Heart left ventricle (tissue), 16 donors: ENCODE measurements around the gene CTNNB1. TPM values are rescaled to one million over a fixed set of nuclear protein-coding genes. Genes with fewer than 3 reads are reported as not detected.

Experiments
- ATAC-seq, 4 donors: fragments of 200-7000 bp; cut with Tn5 transposase; one replicate each; pipeline ENCODE4 v1.9.1; 2020 to 2022; ENCODE audit warnings: moderate library complexity in 4 of 4, mild to moderate bottlenecking in 3 of 4, moderate number of reproducible peaks in 1 of 4
- DNase-seq, 5 donors: peaks; one replicate each; pipeline ENCODE4 v3.0.0-alpha.2; 2020
- H3K27ac ChIP-seq, 12 donors: fragments of 200-600 bp; sonication (generic) in 4 of 12; one replicate each; pipeline versions ENCODE4 v1.5.0 to v1.8.0; 2016 to 2022; ENCODE audit warnings: mild to moderate bottlenecking in 2 of 12
- H3K27me3 ChIP-seq, 9 donors: fragments of 200-600 bp; sonication (generic) in 2 of 9; one replicate each; pipeline versions ENCODE4 v1.5.1 to v1.8.0; 2016 to 2022; ENCODE audit warnings: mild to moderate bottlenecking in 3 of 9
- H3K36me3 ChIP-seq, 9 donors: fragments of 200-600 bp; sonication (generic) in 2 of 9; one replicate each; pipeline versions ENCODE4 v1.5.0 to v1.8.0; 2018 to 2022; ENCODE audit warnings: mild to moderate bottlenecking in 2 of 9
- H3K4me1 ChIP-seq, 12 donors: fragments of 200-600 bp; sonication (generic) in 4 of 12; one replicate each; pipeline versions ENCODE4 v1.5.0 to v1.8.0; 2016 to 2022; ENCODE audit warnings: mild to moderate bottlenecking in 3 of 12
- H3K4me3 ChIP-seq, 12 donors: fragments of 200-600 bp; sonication (generic) in 4 of 12; one replicate each; pipeline versions ENCODE4 v1.5.0 to v1.8.0; 2017 to 2022; ENCODE audit warnings: mild to moderate bottlenecking in 9 of 12, moderate library complexity in 4 of 12
- H3K9me3 ChIP-seq, 12 donors: fragments of 200-600 bp; sonication (generic) in 4 of 12; one replicate each; pipeline versions ENCODE4 v1.5.0 to v1.8.0; 2016 to 2022; ENCODE audit warnings: mild to moderate bottlenecking in 1 of 12
- POLR2A ChIP-seq, 2 donors: fragments of 450-650 bp; IDR thresholded peaks; one replicate each; pipeline ENCODE4 v1.6.1; 2017; ENCODE audit warnings: antibody characterized with exemption in 2 of 2, mild to moderate bottlenecking in 2 of 2, moderate library complexity in 2 of 2
- WGBS, 4 donors: extraction: QIAGEN DNeasy Blood & Tissue Kit in 2 of 4; methylation state at CpG; one replicate each; pipeline versions ENCODE4 v1.1.5 to v1.1.7; 2013 to 2018; 5-methylcytosine and 5-hydroxymethylcytosine counted together
- intact Hi-C, 10 donors: fragments of 100-400 bp; cut with DNase I; formaldehyde crosslinking; loops; one replicate each; pipeline versions ENCODE4 v1.11.1 to v1.14.2; 2022
- polyA plus RNA-seq, 2 donors: library from polyadenylated mRNA; stranded (reverse); fragments of 200-250 nt; gene quantifications; one replicate each; pipeline ENCODE4 v1.2.3, GENCODE V29; 2013
- total RNA-seq, 9 donors: library from RNA; depleted of rRNA in 2 of 9; stranded (reverse); fragments of >200 nt in 2 of 9; fragmentation: NEBNext Ultra II Directional in 3 of 9; extraction: Animal tissue kit (Norgen Biotek cat#: 25700) in 3 of 9; gene quantifications; one replicate each; pipeline versions ENCODE4 v1.1.0 to v1.2.4, GENCODE V29; 2016 to 2023
- TF ChIP-seq, protein P1 (sequence below), 12 donors: fragments of 200-600 bp; sonication (generic) in 4 of 12; IDR thresholded peaks; one replicate each; pipeline versions ENCODE4 v1.5.0 to v1.8.0; 2018 to 2022; ENCODE audit warnings: antibody characterized with exemption in 12 of 12, mild to moderate bottlenecking in 5 of 12
- donor health status: ischemic (EF 13 %, LVEDD 7.1; RV severe dilation, severe dysfunction).
- donor health status: healthy with polysubstance abuse.
- donor health status: DM: no; HTN: yes; CAD: no.
- donor health status: DM: no; HTN: no; CAD: no.
- donor health status: ischemic (EF 25% LVEDD 6.9; RV normal size, moderate dysfunction).
- donor health status: ischemic (EF 25% LVEDD 5.7; RV mildly dilated, moderate dysfunction).
- donor health status: healthy.
- donor health status: DM: yes; HTN: yes; CAD: no.
- donor health status: ischemic (EF 35%, LVEDD 5.7; RV mildly dilated, moderate dysfunction).
- donor health status: nonischemic (EF 11% LVEDD 7.7; RV severe dilation, severe dysfunction).
- donor health status: DM: yes; HTN: yes; CAD: no.
- donor health status: PGD.
- donor health status: ischemic (EF 29% LVEDD 5.4; RV normal size, mild dysfunction).
- donor health status: nonischemic (EF 23%, LVEDD 6.1; RV moderate dilation, normal function).

The CTNNB1 gene
- total and polyA plus RNA-seq, 11 donors, result 25.6 to 301 (median 208) TPM

DNA sequence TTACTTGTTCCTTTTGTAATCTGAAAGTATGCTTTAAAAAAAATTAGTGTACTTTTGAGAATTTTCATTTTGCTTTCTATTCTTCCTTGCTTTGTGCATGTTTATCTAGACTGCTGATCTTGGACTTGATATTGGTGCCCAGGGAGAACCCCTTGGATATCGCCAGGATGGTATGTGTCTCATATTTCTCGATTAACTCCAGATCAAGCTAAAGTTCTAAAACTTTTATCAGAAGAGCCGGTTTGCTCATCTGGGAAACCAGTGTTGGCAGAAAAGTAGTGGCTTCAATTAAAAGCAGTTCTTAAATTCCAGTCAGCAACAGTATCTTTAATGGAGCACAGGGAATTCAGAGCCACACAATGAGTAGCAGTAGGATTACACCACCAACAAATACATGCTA is 38.6 kb downstream of the CTNNB1 start:
- TF ChIP-seq, protein P1, sequence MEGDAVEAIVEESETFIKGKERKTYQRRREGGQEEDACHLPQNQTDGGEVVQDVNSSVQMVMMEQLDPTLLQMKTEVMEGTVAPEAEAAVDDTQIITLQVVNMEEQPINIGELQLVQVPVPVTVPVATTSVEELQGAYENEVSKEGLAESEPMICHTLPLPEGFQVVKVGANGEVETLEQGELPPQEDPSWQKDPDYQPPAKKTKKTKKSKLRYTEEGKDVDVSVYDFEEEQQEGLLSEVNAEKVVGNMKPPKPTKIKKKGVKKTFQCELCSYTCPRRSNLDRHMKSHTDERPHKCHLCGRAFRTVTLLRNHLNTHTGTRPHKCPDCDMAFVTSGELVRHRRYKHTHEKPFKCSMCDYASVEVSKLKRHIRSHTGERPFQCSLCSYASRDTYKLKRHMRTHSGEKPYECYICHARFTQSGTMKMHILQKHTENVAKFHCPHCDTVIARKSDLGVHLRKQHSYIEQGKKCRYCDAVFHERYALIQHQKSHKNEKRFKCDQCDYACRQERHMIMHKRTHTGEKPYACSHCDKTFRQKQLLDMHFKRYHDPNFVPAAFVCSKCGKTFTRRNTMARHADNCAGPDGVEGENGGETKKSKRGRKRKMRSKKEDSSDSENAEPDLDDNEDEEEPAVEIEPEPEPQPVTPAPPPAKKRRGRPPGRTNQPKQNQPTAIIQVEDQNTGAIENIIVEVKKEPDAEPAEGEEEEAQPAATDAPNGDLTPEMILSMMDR (IDR thresholded peaks at IDR 0.05), result no peak
- no peak for TF ChIP-seq POLR2A (IDR thresholded peaks at IDR 0.05)
- ATAC-seq, result no peak
- Histone ChIP-seq H3K36me3 (peaks cover 3 to 99% (median 95%) of the 10 kb centered on the region in 9 donors), H3K27me3 (no peaks in the 10 kb centered on the region), H3K27ac (no peak overlapping the region), H3K9me3 (no peaks in the 10 kb centered on the region), H3K4me1 (peaks cover 0 to 15% (median 0%) of the 10 kb centered on the region in 12 donors), H3K4me3 (no peak overlapping the region)
- intact Hi-C loops, result no loop called here
- no peak for DNase-seq
- WGBS, 4 donors, result 79 to 84% (median 81%) methylated on average over 3 of the region's 3 CpGs

DNA sequence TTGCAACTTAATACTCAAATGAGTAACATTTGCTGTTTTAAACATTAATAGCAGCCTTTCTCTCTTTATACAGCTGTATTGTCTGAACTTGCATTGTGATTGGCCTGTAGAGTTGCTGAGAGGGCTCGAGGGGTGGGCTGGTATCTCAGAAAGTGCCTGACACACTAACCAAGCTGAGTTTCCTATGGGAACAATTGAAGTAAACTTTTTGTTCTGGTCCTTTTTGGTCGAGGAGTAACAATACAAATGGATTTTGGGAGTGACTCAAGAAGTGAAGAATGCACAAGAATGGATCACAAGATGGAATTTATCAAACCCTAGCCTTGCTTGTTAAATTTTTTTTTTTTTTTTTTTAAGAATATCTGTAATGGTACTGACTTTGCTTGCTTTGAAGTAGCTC is 40.3 kb downstream of the CTNNB1 start:
- no peak overlapping the region for H3K4me3 ChIP-seq
- intact Hi-C loops, result no loop called here
- no peak overlapping the region for H3K27ac ChIP-seq

DNA sequence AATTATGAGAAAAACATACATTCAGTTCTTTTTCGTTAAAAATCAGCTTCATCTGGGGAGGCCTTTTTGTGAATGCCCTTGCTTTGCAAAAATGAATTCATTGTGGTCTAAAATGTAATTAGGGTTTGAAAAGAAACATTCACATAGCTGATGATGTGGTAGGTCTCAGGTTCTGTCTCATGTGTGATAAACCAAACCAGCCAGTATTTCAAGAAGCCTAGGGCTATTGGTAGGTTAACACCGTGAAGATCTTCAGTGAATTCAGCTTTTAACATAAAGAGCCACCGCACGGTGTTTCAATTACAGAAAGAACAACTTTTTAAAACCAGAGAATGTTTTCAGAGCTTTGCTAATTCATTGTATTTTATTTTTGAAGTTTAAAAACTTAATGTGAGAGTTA is 41.9 kb downstream of the CTNNB1 start:
- Histone ChIP-seq H3K27me3 (no peaks in the 10 kb centered on the region), H3K36me3 (peaks cover 0 to 82% (median 63%) of the 10 kb centered on the region in 9 donors), H3K9me3 (no peaks in the 10 kb centered on the region), H3K4me1 (peaks cover 0 to 22% (median 3%) of the 10 kb centered on the region in 12 donors), H3K4me3 (no peak overlapping the region), H3K27ac (no peak overlapping the region)
- intact Hi-C loops, result no loop called here
- DNase-seq (no peak), ATAC-seq (no peak)
- 91 to 95% (median 94%) methylated on average over 4 of the region's 4 CpGs for WGBS, 4 donors
- TF ChIP-seq, protein P1 (IDR thresholded peaks at IDR 0.05), result no peak
- TF ChIP-seq POLR2A (IDR thresholded peaks at IDR 0.05), result no peak

More for the DNA sequence above, 40.3 kb downstream of the CTNNB1 start:
- DNase-seq, result no peak
- Histone ChIP-seq H3K4me1 (peaks cover 0 to 18% (median 1%) of the 10 kb centered on the region in 12 donors), H3K36me3 (peaks cover 0 to 92% (median 78%) of the 10 kb centered on the region in 9 donors), H3K9me3 (no peaks in the 10 kb centered on the region), H3K27me3 (no peaks in the 10 kb centered on the region)
- 27 to 51% (median 37%) methylated on average over 2 of the region's 2 CpGs for WGBS, 4 donors
- no peak for ATAC-seq
- TF ChIP-seq POLR2A (IDR thresholded peaks at IDR 0.05), result no peak
- TF ChIP-seq, protein P1 (IDR thresholded peaks at IDR 0.05), result no peak

DNA sequence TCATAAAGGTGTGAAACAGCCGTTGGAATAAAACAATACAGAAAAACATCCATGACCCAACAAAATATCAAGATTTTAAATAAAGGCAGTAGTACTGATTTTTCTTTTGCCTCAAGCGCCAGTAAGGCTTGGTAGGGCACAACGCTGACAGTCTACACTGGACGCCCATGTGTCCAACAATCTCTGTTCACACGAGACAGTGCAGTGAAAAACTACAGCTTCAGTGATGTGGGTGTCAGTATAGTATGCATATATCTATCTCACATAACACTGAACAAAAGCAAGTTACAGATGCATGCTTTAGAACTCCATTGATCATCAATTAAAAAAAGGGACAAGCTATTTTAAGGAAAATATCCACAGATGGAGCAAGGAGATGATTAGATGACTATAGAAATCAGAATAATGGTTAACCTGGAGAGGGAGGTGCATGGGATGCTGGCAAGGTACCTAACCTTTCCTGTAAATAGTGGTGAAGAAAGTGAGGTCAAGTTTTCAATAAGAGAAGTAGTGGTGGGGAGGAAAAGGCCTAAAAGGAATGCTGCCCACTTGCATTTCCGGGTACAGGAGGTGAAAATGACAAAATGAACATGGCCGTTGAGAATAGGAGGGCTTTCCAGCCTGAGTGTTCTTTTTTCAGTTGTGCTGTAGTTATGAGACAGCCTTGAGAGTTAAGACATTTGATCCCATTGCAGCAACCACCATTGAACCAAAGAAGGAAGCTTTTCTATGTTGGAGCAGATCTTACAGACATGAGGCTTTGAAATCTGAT is 42.7 kb downstream of the CTNNB1 start:
- Histone ChIP-seq H3K27me3 (no peaks in the 10 kb centered on the region), H3K27ac (no peak overlapping the region), H3K4me3 (no peak overlapping the region), H3K36me3 (peaks cover 0 to 74% (median 54%) of the 10 kb centered on the region in 9 donors), H3K9me3 (no peaks in the 10 kb centered on the region), H3K4me1 (peaks cover 0 to 31% (median 4%) of the 10 kb centered on the region in 12 donors)
- TF ChIP-seq, protein P1 (IDR thresholded peaks at IDR 0.05), result no peak
- TF ChIP-seq POLR2A (IDR thresholded peaks at IDR 0.05), result no peak
- ATAC-seq, result no peak
- 83 to 87% (median 86%) methylated on average over 7 of the region's 7 CpGs for WGBS, 4 donors
- intact Hi-C loops, result no loop called here
- DNase-seq, result no peak
